ENCODE measurements around the gene PRELID3B. TPM values are rescaled to one million over a fixed set of nuclear protein-coding genes. Genes with fewer than 3 reads are reported as not detected.

PRELID3B gene
- total and polyA plus RNA-seq, 2 of the 13 experiments (the other 11 are each of a cell fraction or from before 2014, with no cell fraction given) = 23.3 to 42.6 TPM

DNA sequence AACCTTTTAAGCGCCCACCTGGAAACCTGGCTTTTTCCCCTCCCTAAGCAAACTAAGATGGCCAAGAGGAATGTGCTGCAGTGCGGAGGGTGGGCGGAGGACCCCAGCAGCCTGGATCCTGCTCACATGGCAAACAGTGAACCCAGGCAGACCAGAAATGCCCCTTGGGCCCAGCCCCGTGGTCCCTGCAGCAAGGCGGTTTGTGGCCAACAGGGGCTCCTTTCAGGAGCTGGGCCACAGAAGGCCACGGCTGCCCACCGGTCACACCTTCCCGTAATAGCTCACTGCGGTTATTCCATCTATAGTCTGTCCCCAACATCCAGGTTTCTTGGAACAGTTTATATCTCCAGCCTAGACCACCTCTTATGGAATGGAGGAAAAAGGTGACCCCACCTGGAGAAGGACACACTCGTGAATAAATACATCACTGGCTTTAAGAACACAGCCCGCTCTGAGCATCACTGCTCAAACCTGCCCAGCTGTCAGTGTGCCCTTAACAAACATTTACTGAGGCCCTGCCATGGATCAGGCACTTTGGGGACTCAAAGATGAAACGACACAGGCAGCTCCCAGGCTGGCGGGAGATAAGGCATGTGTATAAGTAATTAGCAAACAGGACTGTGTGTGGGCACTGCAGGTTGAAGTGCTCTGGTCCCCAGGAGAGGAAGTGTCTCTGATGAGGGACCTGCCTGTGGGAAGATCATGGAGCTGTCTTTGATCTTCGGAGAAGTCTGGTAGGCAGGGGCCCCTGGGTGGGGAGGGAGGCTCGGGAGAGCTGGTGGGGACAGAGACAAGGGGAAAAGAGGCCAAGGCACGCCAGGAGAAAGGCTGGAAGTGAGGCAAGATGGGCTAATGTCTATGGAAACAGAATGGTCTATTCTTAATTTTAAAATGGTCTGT lies 26.5 kb downstream of the PRELID3B start (continued):
- TF ChIP-seq, protein P1, sequence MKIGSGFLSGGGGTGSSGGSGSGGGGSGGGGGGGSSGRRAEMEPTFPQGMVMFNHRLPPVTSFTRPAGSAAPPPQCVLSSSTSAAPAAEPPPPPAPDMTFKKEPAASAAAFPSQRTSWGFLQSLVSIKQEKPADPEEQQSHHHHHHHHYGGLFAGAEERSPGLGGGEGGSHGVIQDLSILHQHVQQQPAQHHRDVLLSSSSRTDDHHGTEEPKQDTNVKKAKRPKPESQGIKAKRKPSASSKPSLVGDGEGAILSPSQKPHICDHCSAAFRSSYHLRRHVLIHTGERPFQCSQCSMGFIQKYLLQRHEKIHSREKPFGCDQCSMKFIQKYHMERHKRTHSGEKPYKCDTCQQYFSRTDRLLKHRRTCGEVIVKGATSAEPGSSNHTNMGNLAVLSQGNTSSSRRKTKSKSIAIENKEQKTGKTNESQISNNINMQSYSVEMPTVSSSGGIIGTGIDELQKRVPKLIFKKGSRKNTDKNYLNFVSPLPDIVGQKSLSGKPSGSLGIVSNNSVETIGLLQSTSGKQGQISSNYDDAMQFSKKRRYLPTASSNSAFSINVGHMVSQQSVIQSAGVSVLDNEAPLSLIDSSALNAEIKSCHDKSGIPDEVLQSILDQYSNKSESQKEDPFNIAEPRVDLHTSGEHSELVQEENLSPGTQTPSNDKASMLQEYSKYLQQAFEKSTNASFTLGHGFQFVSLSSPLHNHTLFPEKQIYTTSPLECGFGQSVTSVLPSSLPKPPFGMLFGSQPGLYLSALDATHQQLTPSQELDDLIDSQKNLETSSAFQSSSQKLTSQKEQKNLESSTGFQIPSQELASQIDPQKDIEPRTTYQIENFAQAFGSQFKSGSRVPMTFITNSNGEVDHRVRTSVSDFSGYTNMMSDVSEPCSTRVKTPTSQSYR (CRISPR knock-in tag; IDR thresholded peaks at IDR 0.05; ENCODE audit: borderline replicate concordance) = peak; percentile 57; the same call in 1 of the 2 replicates
- TF ChIP-seq SETDB1 (CRISPR knock-in tag; IDR thresholded peaks at IDR 0.05; ENCODE audit: borderline replicate concordance) (no peak), NCOA5 (CRISPR knock-in tag; IDR thresholded peaks at IDR 0.05) (no peak), XRCC5 (optimal IDR thresholded peaks at IDR 0.05; ENCODE audit: low read length) (peak; percentile 91), SIN3A (IDR thresholded peaks at IDR 0.05; ENCODE audit: borderline replicate concordance, low read depth, low read length) (no peak), DNMT1 (CRISPR knock-in tag; IDR thresholded peaks at IDR 0.05) (no peak), ZNF563 (CRISPR knock-in tag; IDR thresholded peaks at IDR 0.05) (no peak; the same call in 1 of the 2 replicates), ZNF781 (CRISPR knock-in tag; IDR thresholded peaks at IDR 0.05; ENCODE audit: borderline replicate concordance, not compliant biosample characterization) (peak; percentile 26), ZFP82 (CRISPR knock-in tag; IDR thresholded peaks at IDR 0.05; ENCODE audit: borderline replicate concordance) (no peak), GATAD2A (CRISPR knock-in tag; IDR thresholded peaks at IDR 0.05) (peak; percentile 91), KMT2B (CRISPR knock-in tag; IDR thresholded peaks at IDR 0.05) (no peak), ZNF569 (CRISPR knock-in tag; IDR thresholded peaks at IDR 0.05; ENCODE audit: borderline replicate concordance) (no peak), HOXA9 (CRISPR knock-in tag; IDR thresholded peaks at IDR 0.05; ENCODE audit: borderline replicate concordance) (no peak), SATB2 (CRISPR knock-in tag; IDR thresholded peaks at IDR 0.05) (no peak)
- TF ChIP-seq, protein P2, sequence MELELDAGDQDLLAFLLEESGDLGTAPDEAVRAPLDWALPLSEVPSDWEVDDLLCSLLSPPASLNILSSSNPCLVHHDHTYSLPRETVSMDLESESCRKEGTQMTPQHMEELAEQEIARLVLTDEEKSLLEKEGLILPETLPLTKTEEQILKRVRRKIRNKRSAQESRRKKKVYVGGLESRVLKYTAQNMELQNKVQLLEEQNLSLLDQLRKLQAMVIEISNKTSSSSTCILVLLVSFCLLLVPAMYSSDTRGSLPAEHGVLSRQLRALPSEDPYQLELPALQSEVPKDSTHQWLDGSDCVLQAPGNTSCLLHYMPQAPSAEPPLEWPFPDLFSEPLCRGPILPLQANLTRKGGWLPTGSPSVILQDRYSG (CRISPR knock-in tag; IDR thresholded peaks at IDR 0.05) = no peak
- TF ChIP-seq, protein P3, sequence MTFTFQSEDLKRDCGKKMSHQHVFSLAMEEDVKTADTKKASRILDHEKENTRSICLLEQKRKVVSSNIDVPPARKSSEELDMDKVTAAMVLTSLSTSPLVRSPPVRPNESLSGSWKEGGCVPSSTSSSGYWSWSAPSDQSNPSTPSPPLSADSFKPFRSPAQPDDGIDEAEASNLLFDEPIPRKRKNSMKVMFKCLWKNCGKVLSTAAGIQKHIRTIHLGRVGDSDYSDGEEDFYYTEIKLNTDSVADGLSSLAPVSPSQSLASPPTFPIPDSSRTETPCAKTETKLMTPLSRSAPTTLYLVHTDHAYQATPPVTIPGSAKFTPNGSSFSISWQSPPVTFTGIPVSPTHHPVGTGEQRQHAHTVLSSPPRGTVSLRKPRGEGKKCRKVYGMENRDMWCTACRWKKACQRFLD (CRISPR knock-in tag; IDR thresholded peaks at IDR 0.05; ENCODE audit: borderline replicate concordance) = no peak
- TF ChIP-seq, protein P4, sequence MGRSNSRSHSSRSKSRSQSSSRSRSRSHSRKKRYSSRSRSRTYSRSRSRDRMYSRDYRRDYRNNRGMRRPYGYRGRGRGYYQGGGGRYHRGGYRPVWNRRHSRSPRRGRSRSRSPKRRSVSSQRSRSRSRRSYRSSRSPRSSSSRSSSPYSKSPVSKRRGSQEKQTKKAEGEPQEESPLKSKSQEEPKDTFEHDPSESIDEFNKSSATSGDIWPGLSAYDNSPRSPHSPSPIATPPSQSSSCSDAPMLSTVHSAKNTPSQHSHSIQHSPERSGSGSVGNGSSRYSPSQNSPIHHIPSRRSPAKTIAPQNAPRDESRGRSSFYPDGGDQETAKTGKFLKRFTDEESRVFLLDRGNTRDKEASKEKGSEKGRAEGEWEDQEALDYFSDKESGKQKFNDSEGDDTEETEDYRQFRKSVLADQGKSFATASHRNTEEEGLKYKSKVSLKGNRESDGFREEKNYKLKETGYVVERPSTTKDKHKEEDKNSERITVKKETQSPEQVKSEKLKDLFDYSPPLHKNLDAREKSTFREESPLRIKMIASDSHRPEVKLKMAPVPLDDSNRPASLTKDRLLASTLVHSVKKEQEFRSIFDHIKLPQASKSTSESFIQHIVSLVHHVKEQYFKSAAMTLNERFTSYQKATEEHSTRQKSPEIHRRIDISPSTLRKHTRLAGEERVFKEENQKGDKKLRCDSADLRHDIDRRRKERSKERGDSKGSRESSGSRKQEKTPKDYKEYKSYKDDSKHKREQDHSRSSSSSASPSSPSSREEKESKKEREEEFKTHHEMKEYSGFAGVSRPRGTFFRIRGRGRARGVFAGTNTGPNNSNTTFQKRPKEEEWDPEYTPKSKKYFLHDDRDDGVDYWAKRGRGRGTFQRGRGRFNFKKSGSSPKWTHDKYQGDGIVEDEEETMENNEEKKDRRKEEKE (IDR thresholded peaks at IDR 0.05) = no peak
- TF ChIP-seq, protein P5, sequence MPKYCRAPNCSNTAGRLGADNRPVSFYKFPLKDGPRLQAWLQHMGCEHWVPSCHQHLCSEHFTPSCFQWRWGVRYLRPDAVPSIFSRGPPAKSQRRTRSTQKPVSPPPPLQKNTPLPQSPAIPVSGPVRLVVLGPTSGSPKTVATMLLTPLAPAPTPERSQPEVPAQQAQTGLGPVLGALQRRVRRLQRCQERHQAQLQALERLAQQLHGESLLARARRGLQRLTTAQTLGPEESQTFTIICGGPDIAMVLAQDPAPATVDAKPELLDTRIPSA (CRISPR knock-in tag; IDR thresholded peaks at IDR 0.05; ENCODE audit: borderline replicate concordance) = no peak
- TF ChIP-seq, protein P6, sequence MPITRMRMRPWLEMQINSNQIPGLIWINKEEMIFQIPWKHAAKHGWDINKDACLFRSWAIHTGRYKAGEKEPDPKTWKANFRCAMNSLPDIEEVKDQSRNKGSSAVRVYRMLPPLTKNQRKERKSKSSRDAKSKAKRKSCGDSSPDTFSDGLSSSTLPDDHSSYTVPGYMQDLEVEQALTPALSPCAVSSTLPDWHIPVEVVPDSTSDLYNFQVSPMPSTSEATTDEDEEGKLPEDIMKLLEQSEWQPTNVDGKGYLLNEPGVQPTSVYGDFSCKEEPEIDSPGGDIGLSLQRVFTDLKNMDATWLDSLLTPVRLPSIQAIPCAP (CRISPR knock-in tag; IDR thresholded peaks at IDR 0.05; ENCODE audit: low read depth) = no peak

Measured in HepG2 (cell line).